Hypothalamus (tissue), 51 donors: Measurements from ENCODE around the gene ETDA.
"Not testable (repeated sequence)": the region's sequence is repeated elsewhere in the genome, so short reads cannot be mapped to it uniquely, and the experiment has no call there.

Source experiments
- DNase-seq, 51 donors: peaks; one replicate each; lab custom pipeline; 2025; lab: John Stamatoyannopoulos, UW

The ETDA gene

GRCh38 chrX:135252011-135252518 is at the start of gene ETDA:
Gene ETDA (plus strand): TSS chrX:135252061. CDS start chrX:135253277, 1,216 bp downstream.
- DNase-seq = not testable (repeated sequence)

DNA sequence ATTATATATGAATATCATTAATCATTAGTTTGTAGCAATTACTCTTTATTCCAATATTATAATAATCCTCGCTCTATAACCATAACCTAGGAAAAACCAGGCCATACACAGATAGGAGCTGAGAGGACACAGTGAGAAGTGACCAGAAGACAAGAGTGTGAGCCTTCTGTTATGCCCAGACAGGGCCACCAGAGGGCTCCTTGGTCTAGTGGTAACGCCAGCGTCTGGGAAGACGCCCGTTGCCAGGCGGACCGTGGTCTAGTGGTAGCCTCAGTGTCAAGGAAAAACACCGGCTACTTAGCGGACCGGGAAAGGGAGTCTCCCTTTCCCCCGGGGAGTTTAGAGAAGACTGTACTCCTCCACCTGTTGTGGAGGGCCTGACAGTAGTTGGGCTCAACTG is 45.4 kb upstream of the ETDA start:
- peak in 5 of 51 donors; percentile 2 to 20 (median 3) for DNase-seq

- DNase-seq = no peak
These were observed 38.5 kb upstream of the ETDA start for GRCh38 chrX:135213200-135213844.

- DNase-seq = not testable (repeated sequence)
These were observed 5.9 kb upstream of the ETDA start for GRCh38 chrX:135245989-135246388.

GRCh38 chrX:135256087-135256684 is 4.3 kb downstream of the ETDA start:
- not testable (repeated sequence) for DNase-seq

- DNase-seq = no peak
These were observed 5.1 kb downstream of the ETDA start for GRCh38 chrX:135256923-135257322.

DNA sequence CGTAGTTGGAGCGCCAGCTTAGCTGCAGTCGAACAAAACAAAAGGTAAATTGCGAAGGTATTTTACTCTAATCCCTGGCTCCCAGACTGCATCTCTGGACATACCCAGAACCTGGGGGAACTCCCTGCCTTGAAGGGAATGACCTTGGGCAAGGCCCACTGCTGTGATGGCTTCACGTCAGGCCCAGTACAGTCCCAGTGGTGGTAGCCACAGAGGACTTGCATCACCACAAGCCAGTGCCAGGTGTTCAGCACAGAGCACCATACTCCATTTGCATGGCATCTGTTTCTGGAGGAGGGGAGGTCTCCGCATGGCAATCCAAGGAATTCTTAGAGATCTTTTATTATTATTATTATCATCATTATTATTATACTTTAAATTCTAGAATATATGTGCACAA is 5.6 kb downstream of the ETDA start:
- no peak for DNase-seq

GRCh38 chrX:135260976-135261375 is 9.1 kb downstream of the ETDA start:
- DNase-seq = not testable (repeated sequence)

DNA sequence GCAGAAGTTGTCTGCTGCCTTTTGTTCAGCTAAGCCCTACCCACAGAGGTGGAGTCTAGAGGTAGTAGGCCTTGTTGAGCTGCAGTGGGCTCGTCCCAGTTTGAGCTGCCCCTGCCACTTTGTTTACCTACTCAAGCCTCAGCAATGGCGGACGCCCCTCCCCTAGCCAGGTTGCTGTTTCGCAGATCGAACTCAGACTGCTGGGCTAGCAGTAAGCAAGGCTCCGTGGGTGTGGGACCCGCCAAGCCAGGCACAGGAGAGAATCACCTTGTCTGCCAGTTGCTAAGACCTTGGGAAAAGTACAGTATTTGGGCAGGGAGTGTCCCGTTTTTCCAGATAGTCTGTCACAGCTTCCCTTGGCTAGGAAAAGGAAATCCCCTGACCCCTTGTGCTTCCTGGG is 11.5 kb downstream of the ETDA start:
- DNase-seq = not testable (repeated sequence)

DNA sequence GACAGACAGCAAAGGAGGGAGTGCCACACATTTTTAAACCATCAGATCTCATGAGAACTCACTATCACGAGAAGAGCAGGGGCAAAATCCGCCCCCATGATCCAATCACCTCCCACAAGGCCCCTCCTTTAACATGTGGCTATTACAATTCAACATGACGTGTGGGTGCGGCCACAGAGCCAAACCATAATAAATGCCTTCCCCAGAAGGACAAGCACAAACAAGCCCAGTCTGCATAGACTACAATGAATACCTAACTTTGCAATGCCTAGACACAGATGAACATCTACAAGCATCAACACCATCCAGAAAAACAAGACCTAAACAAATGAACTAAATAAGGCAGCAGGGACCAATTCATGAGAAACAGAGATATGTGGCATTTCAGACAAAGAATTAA is 12.3 kb downstream of the ETDA start:
- no peak for DNase-seq

DNA sequence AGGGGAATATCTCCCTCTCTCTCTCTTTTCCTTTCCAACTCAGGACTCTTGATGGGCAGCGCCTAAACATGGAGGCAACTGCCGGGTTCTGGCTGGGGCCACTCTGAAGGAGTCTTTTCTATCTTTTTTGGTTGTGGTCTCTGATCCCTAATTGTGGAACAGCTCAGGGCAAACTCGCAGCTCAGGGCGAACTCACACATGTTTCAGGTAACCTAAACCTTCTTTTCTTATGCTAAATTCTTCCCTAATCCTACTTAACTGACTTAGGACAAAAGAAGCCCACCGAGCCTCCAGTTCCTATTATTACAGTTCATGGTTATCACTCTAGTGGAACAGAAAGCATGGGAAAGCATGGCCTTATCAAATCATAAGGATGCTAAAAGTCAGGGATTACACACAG is 21.3 kb downstream of the ETDA start:
- DNase-seq = no peak

DNA sequence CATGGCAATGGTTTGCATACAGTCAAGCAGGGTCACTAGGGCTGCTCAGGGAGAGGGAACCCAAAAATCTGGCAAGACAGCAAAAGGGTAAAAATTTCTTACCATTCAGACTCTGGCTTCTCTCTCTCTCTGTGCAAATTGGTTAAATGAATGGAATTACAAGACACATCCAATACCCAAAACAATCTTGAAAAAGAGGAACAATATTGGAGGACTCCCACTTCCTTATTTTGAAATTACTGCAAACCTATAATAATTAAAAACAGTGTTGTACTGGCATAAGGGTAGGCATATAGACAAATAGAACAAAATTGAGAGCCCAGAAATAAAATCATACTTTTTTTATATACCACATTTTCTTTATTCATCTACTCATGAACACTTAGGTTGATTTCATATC is 24.1 kb downstream of the ETDA start:
- no peak for DNase-seq

GRCh38 chrX:135287266-135287823 is 35.5 kb downstream of the ETDA start:
- no peak for DNase-seq

DNA sequence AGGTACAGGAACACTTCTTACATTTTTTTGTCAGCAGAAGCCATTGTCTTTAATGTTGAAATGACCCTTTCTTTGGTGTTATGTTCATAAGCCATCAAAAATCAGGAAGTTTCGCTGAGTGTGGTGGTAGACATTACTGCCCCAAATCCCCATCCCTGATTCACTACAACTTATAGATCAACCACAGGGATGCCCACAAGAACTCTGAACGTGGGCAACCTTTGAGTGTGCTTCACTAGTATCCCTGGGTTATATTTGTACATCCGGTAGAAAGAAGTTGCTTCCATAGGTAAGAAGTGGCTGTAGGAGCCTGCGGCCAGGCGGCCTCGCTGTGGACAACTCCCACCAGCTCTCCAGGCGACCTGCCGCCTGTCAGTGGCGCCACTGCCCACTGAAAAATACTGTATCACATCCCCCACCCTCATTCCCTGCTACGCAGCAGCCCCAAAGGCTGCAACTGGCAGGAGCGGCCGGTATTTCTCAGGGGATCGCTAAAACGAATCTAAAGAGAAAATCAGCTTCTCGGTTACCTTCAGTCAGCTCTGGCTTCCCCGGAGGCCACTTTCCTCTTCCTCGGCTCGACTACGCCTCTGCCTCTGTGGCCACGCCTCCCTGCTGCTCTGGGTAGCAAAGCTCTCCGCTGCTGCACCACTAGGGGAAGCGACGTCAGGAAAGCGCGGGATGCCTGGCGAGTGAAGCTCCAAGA is 43.5 kb downstream of the ETDA start:
- peak in 43 of 51 donors; percentile 0 to 49 (median 13) for DNase-seq

DNA sequence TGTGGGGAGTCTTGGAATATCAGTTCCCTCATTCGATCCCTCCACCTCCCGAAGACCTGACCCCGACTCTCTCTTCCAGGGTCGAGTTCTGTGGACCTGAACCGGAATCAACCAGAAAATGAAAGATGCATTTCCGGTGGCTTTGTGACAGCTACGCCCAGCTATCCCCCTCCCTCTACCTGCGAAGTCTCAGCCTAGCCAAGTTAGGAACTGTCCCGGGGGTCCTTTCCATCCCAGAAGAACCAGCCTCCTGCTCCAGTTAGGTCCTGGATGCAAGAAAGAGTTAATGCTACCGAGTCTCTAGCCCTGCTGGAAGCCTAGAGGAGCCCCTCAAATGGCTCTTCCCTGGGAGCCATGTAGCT is 44.1 kb downstream of the ETDA start:
- peak in 3 of 51 donors; percentile 0 to 21 (median 10) for DNase-seq

- no peak for DNase-seq
These were observed 50.5 kb downstream of the ETDA start for GRCh38 chrX:135302269-135302873.
